SK-N-SH (cell line): ENCODE measurements around the gene FAM131C.

ENCODE experiments used
- CTCF ChIP-seq: fragments of 200-600 bp; sonication (generic); IDR thresholded peaks from 2 replicates; pipeline ENCODE4 v1.6.1; 2017; ENCODE audit warnings: antibody characterized with exemption, mild to moderate bottlenecking, moderate library complexity
- PBX3 ChIP-seq: IDR thresholded peaks from 2 replicates; pipeline ENCODE4; 2012
- RAD21 ChIP-seq: IDR thresholded peaks from 2 replicates; pipeline ENCODE4 v1.6.1; 2012; ENCODE audit warnings: mild to moderate bottlenecking, low read length
- YY1 ChIP-seq: IDR thresholded peaks from 2 replicates; pipeline ENCODE4 v1.4.0; 2012; ENCODE audit warnings: low read depth, mild to moderate bottlenecking

- no peak for TF ChIP-seq CTCF
- TF ChIP-seq PBX3: no peak
- no peak for TF ChIP-seq RAD21
- TF ChIP-seq YY1: no peak
These were observed 15.0 kb upstream of the FAM131C start for GRCh38 chr1:16088351-16088911.
